CD4-positive, alpha-beta T cell (primary cell): Measurements from ENCODE around the gene KCTD3. TPM values are rescaled to one million over a fixed set of nuclear protein-coding genes. Genes with fewer than 3 reads are reported as not detected.

Experiments
- ATAC-seq: fragments of 200-7000 bp; cut with Tn5 transposase; one replicate; pipeline ENCODE4 v1.10.0; 2022; ENCODE audit warnings: mild to moderate bottlenecking; ENCODE audit not compliant: poor library complexity
- CTCF ChIA-PET: fragments of 350-600 bp; sonication (Branson Sonifier 250); formaldehyde crosslinking; loops from one replicate; lab custom pipeline; 2021; ENCODE audit warnings: antibody characterized with exemption, inconsistent platforms; lab: Charles Lee
- POLR2A ChIA-PET: fragments of 350-600 bp; sonication (Branson Sonifier 250); formaldehyde crosslinking; loops from one replicate; lab custom pipeline; 2021; ENCODE audit warnings: antibody characterized with exemption, inconsistent platforms; lab: Charles Lee
- DNase-seq, 14 experiments: peaks; one replicate each; pipeline ENCODE4 v3.0.0-alpha.2; 2013 to 2020; ENCODE audit warnings: mixed read lengths in 2 of 14
- H3K27ac ChIP-seq, 2 donors: one replicate each; pipeline versions ENCODE4 v1.5.1 to v1.7.0; 2013; ENCODE audit warnings: low read length in 2 of 2, low read depth in 1 of 2, mild to moderate bottlenecking in 1 of 2
- H3K27me3 ChIP-seq, 2 experiments: 1 replicate in 1 of 2; 2 replicates in 1 of 2; pipeline versions ENCODE4 v1.6.1 to v1.7.0; 2013; ENCODE audit warnings: low read length in 2 of 2, control low read depth in 1 of 2, mild to moderate bottlenecking in 1 of 2, moderate library complexity in 1 of 2; ENCODE audit not compliant: insufficient read depth in 2 of 2, control insufficient read depth in 1 of 2
- H3K36me3 ChIP-seq: one replicate; pipeline ENCODE4 v1.6.1; 2013; ENCODE audit warnings: low read length, control low read depth; ENCODE audit not compliant: insufficient read depth
- H3K4me1 ChIP-seq: one replicate; pipeline ENCODE4 v1.6.1; 2013; ENCODE audit warnings: low read length, control low read depth; ENCODE audit not compliant: insufficient read depth
- H3K4me3 ChIP-seq: one replicate; pipeline ENCODE4 v1.5.1; 2013; ENCODE audit warnings: mild to moderate bottlenecking, low read length, moderate library complexity
- H3K9me3 ChIP-seq, 2 experiments: 1 replicate in 1 of 2; 2 replicates in 1 of 2; pipeline versions ENCODE4 v1.6.1 to v1.7.0; 2013; ENCODE audit warnings: low read length in 2 of 2, mild to moderate bottlenecking in 2 of 2, control low read depth in 1 of 2, moderate library complexity in 1 of 2; ENCODE audit not compliant: control insufficient read depth in 1 of 2, insufficient read depth in 1 of 2
- H3K27ac Mint-ChIP-seq: one replicate; pipeline ENCODE4 v1.8.0; 2020; ENCODE audit warnings: mixed read lengths
- H3K27me3 Mint-ChIP-seq: one replicate; pipeline ENCODE4 v1.8.0; 2021; ENCODE audit warnings: mixed read lengths
- H3K36me3 Mint-ChIP-seq: one replicate; pipeline ENCODE4 v1.8.0; 2021; ENCODE audit warnings: low read depth, mixed read lengths
- H3K4me1 Mint-ChIP-seq: one replicate; pipeline ENCODE4 v1.8.0; 2021; ENCODE audit warnings: low read depth, mixed read lengths
- H3K4me3 Mint-ChIP-seq: one replicate; pipeline ENCODE4 v1.8.0; 2020; ENCODE audit warnings: mild to moderate bottlenecking, mixed read lengths
- H3K9me3 Mint-ChIP-seq: one replicate; pipeline ENCODE4 v1.8.0; 2020; ENCODE audit warnings: mixed read lengths
- intact Hi-C, 2 experiments: fragments of 100-400 bp; cut with DNase I in 1 of 2; cut with micrococcal nuclease in 1 of 2; formaldehyde crosslinking; loops; one replicate each; pipeline versions ENCODE4 v1.15.1 to v1.9.0; 2023 to 2025; cut with DNase I, micrococcal nuclease
- total RNA-seq, 174 experiments: library from RNA in 2 of 174; stranded (reverse) in 2 of 174; gene quantifications; one replicate each; pipeline ENCODE4 v1.2.3 and lab custom pipeline; 2021 to 2026
- TF ChIP-seq, protein P1 (sequence below): fragments of 200-600 bp; IDR thresholded peaks from one replicate; pipeline ENCODE4 v1.8.0; 2022; ENCODE audit warnings: antibody characterized with exemption, mild to moderate bottlenecking

KCTD3 gene
- total RNA-seq, 2 experiments from 2014 or later: 3.0 to 4.8 TPM

DNA sequence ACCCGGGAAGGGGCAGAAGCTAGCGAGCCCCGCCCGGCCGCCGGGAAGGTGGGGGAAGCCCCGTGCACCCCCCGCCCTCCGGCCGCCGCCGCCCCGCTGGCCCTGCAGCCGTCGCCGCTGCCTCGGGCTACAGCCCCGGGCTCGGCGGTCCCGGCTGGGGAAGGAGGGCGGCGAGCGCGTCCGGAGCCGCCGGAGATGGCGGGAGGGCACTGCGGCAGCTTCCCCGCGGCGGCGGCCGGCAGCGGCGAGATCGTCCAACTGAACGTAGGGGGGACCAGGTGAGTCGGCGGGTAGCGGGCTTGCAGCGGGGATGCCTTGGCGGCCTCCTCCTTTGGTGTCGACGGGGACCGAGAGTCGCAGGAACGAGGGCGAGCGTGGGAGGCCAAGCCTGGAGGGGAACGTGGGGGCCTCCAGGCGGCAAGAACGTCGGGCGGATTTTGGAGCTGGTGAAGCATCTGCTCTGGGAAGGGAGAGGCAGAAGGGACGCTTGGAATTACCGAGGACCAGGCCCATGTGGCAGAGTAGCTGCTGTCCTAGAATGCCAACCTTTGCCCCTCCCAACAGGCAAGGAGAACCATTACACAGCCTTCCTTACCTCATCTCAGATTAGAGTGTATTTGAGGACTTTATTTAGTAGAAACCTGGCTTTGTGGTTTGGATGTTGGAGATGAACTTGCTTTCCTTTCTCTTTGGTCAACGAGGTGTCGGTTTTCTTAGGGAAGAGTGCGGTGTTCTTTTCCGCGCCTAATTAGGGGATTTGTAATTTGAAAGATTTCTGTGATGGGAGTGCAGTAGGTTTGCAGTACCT, 591 bp downstream of the KCTD3 start:
- peak in 11 of 14 experiments; percentile 5 to 43 (median 8) for DNase-seq
- intact Hi-C loops: no loop called here
- H3K27me3 ChIP-seq: peaks cover 3 to 21% of the 10 kb centered on the region in 2 experiments
- ATAC-seq: peak; percentile 53
- peaks cover 38% of the 10 kb centered on the region for H3K4me1 Mint-ChIP-seq
- no peak overlapping the region for H3K27ac ChIP-seq
- H3K27ac Mint-ChIP-seq: peak overlapping the region; percentile 4
- peaks cover 6% of the 10 kb centered on the region for H3K4me1 ChIP-seq
- H3K9me3 Mint-ChIP-seq: no peaks in the 10 kb centered on the region
- TF ChIP-seq, protein P1, sequence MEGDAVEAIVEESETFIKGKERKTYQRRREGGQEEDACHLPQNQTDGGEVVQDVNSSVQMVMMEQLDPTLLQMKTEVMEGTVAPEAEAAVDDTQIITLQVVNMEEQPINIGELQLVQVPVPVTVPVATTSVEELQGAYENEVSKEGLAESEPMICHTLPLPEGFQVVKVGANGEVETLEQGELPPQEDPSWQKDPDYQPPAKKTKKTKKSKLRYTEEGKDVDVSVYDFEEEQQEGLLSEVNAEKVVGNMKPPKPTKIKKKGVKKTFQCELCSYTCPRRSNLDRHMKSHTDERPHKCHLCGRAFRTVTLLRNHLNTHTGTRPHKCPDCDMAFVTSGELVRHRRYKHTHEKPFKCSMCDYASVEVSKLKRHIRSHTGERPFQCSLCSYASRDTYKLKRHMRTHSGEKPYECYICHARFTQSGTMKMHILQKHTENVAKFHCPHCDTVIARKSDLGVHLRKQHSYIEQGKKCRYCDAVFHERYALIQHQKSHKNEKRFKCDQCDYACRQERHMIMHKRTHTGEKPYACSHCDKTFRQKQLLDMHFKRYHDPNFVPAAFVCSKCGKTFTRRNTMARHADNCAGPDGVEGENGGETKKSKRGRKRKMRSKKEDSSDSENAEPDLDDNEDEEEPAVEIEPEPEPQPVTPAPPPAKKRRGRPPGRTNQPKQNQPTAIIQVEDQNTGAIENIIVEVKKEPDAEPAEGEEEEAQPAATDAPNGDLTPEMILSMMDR: no peak
- peaks cover 6% of the 10 kb centered on the region for H3K36me3 Mint-ChIP-seq
- ChIA-PET CTCF (no interaction called here), POLR2A (no interaction called here)
- peaks cover 2% of the 10 kb centered on the region for H3K27me3 Mint-ChIP-seq
- H3K4me3 ChIP-seq: peak overlapping the region; percentile 66
- H3K9me3 ChIP-seq: peaks cover 0 to 8% of the 10 kb centered on the region in 2 experiments
- peak overlapping the region; percentile 95 for H3K4me3 Mint-ChIP-seq
- no peaks in the 10 kb centered on the region for H3K36me3 ChIP-seq

- Histone ChIP-seq H3K4me1 (peaks cover 6% of the 10 kb centered on the region), H3K4me3 (peak overlapping the region; percentile 66), H3K9me3 (peaks cover 0 to 8% of the 10 kb centered on the region in 2 experiments), H3K27ac (no peak overlapping the region), H3K27me3 (peaks cover 3 to 18% of the 10 kb centered on the region in 2 experiments), H3K36me3 (no peaks in the 10 kb centered on the region)
- ATAC-seq (no peak), DNase-seq (peak in 2 of 14 experiments; percentile 2 to 5)
- intact Hi-C loops: no loop called here
- H3K4me3 Mint-ChIP-seq: peak overlapping the region; percentile 87
- peaks cover 6% of the 10 kb centered on the region for H3K36me3 Mint-ChIP-seq
- peak overlapping the region; percentile 4 for H3K27ac Mint-ChIP-seq
- no peaks in the 10 kb centered on the region for H3K9me3 Mint-ChIP-seq
- TF ChIP-seq, protein P1: no peak
- POLR2A ChIA-PET: no interaction called here
- CTCF ChIA-PET: no interaction called here
- H3K27me3 Mint-ChIP-seq: no peaks in the 10 kb centered on the region
- H3K4me1 Mint-ChIP-seq: peaks cover 43% of the 10 kb centered on the region
Observed at GRCh38 chr1:215568299-215568692, 1.2 kb downstream of the KCTD3 start.

- H3K4me1 Mint-ChIP-seq: peaks cover 44% of the 10 kb centered on the region
- no peak overlapping the region for H3K27ac ChIP-seq
- CTCF ChIA-PET: no interaction called here
Observed at GRCh38 chr1:215569986-215570824, 3.1 kb downstream of the KCTD3 start.

More at GRCh38 chr1:215569986-215570824, 3.1 kb downstream of the KCTD3 start:
- Histone ChIP-seq H3K36me3 (no peaks in the 10 kb centered on the region), H3K4me3 (no peak overlapping the region), H3K27me3 (peaks cover 3 to 18% of the 10 kb centered on the region in 2 experiments), H3K4me1 (peaks cover 6% of the 10 kb centered on the region), H3K9me3 (peaks cover 0 to 8% of the 10 kb centered on the region in 2 experiments)
- peak overlapping the region; percentile 26 for H3K4me3 Mint-ChIP-seq
- H3K27me3 Mint-ChIP-seq: no peaks in the 10 kb centered on the region
- DNase-seq (no peak), ATAC-seq (no peak)
- intact Hi-C loops: no loop called here
- H3K9me3 Mint-ChIP-seq: no peaks in the 10 kb centered on the region
- H3K27ac Mint-ChIP-seq: no peak overlapping the region
- peaks cover 14% of the 10 kb centered on the region for H3K36me3 Mint-ChIP-seq
- TF ChIP-seq, protein P1: no peak
- POLR2A ChIA-PET: no interaction called here
